ENCODE measurements around the gene ZFYVE26.

- no peak for TF ChIP-seq CTCF (IDR thresholded peaks at IDR 0.05)
- TF ChIP-seq POLR2A (IDR thresholded peaks at IDR 0.05) = no peak
- no peak for TF ChIP-seq EP300 (IDR thresholded peaks at IDR 0.05; ENCODE audit: low read depth)
Observed at GRCh38 chr14:67734675-67735074, 81.7 kb downstream of the ZFYVE26 start.
